C4-2B (cell line): ENCODE measurements around the gene EIF4G1.

Source experiments
- ZFX ChIP-seq: fragments of 450-650 bp; IDR thresholded peaks from 2 replicates; pipeline ENCODE4 v1.6.1; 2017
- TF ChIP-seq, protein P1 (sequence below): fragments of 450-650 bp; conservative IDR thresholded peaks from 2 replicates; pipeline ENCODE4 v1.5.1; 2017; ENCODE audit warnings: mild to moderate bottlenecking

DNA sequence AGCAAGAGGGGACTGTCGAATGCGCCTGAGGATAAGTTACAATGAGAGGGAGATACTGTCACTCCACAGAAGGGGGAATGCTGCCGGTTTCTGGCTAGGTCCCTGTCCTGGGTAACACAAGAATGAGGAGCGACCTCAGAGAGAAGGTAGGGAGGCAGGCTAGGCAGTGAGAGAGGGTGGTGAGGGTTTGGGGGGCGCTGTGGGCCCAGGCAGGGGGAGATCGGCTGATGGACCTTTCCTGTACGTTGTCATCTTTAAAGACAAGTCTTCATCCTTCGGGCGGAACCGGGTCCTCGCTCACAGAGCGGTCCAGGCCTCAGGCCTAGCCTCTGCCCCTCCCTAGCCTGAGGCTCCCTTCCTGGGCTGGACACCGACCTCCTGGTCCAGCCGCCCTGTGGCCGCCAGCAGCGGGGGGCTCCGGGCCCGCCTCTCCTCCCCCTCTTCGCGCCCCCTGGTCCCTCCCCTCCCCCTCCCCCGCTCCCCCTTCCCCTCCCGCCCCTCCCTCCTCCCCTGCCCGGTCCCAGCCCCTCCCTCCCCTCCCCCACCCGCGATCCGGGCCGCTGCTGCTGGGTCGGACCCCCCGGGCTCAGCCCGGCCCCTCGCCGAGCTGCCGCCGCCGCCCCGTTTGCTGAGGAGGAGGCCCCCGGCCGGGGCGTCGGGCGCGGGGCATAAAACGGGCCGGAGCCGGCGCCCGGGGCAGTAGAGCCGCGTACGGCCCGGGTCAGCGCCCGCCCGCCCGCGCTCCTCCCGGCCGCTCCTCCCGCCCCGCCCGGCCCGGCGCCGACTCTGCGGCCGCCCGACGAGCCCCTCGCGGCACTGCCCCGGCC is 65.2 kb downstream of the EIF4G1 start, which contains the start of gene CHRD:
- TF ChIP-seq, protein P1, sequence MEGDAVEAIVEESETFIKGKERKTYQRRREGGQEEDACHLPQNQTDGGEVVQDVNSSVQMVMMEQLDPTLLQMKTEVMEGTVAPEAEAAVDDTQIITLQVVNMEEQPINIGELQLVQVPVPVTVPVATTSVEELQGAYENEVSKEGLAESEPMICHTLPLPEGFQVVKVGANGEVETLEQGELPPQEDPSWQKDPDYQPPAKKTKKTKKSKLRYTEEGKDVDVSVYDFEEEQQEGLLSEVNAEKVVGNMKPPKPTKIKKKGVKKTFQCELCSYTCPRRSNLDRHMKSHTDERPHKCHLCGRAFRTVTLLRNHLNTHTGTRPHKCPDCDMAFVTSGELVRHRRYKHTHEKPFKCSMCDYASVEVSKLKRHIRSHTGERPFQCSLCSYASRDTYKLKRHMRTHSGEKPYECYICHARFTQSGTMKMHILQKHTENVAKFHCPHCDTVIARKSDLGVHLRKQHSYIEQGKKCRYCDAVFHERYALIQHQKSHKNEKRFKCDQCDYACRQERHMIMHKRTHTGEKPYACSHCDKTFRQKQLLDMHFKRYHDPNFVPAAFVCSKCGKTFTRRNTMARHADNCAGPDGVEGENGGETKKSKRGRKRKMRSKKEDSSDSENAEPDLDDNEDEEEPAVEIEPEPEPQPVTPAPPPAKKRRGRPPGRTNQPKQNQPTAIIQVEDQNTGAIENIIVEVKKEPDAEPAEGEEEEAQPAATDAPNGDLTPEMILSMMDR: no peak
- no peak for TF ChIP-seq ZFX
